GM18867 (cell line): ENCODE measurements around the gene NBPF4.
A peak's percentile ranks its signal among the peaks of the same experiment; 100 is the strongest.
"Not testable (repeated sequence)": the region's sequence is repeated elsewhere in the genome, so short reads cannot be mapped to it uniquely, and the experiment has no call there.

Source experiments
- ATAC-seq: cut with Tn5 transposase; IDR thresholded peaks from one replicate; pipeline ENCODE4 v1.9.1; 2021; ENCODE audit warnings: mild to moderate bottlenecking, moderate library complexity; ENCODE audit not compliant: unreplicated experiment

NBPF4 gene

DNA sequence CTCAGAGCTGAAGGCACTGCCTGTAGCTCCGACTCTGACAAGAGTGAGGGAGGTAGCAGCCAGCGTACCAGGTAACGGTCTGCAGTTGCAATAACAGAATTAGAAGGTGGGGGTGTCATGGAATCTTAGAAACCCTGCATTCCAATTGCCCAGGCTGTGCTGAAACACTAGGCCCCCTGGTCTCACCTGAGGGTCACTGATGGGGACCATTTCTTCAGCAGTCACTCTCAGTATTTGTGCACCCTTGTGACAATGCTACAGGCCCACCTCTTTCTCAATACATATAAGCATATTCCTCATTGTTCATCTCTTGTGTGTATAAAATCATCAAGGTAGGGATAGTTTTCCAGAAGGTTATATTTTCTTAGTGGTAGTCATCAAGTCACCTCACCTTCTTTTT lies at the start of gene NBPF4:
Gene NBPF4, minus strand, starts transcription at position 101 of the 400 bp plus-strand sequence. CDS start 315 bp downstream, outside the sequence.
- not testable (repeated sequence) for ATAC-seq

GRCh38 chr1:108282528-108283257 lies 38.8 kb upstream of the NBPF4 start:
- ATAC-seq = peak; percentile 68

DNA sequence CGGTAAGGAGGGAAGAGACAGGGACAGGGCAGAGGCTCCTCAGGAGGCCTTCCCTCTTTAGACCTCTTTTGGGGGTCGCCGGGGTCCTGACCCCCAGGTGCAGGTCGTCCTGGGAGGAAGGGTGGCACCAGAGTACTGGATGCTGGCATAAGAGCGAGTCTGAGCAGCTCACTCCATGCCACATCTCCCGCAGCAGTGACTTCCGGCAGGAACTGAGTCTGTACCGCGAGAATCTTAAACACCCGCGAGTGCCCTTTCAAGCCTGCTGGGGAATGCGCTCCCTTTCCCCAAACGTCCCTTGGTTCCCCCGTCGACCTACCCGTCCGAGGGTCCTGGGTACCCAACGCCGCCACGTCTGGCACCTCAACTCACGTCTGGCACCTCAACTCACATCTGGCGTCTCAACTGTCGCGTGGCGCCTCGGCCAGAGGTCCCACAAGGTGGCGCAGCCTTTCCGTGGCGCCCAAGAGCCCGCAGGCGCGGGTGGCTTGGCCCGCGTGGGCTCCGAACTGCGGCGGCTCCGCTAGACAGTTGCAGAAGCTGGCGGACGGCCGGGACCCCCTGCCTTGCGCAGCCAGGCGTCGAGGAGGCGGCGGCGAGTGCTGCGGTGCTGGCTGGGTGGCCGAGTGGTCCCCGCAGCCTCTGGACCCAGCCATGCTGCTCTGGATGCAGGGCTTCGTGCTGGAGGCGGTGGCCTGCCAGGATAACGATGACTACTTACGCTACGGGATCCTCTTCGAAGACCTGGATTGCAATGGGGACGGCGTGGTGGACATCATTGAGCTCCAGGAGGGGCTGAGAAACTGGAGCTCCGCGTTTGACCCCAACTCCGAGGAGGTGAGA lies 28.8 kb upstream of the NBPF4 start:
- not testable (repeated sequence) for ATAC-seq

- ATAC-seq = not testable (repeated sequence)
These were observed 23.2 kb upstream of the NBPF4 start for GRCh38 chr1:108267097-108267496.

- not testable (repeated sequence) for ATAC-seq
These were observed 18.1 kb upstream of the NBPF4 start for GRCh38 chr1:108261967-108262366.

- ATAC-seq = not testable (repeated sequence)
These were observed 17.6 kb upstream of the NBPF4 start for GRCh38 chr1:108261519-108261918.

GRCh38 chr1:108260578-108261259 lies 16.8 kb upstream of the NBPF4 start:
- not testable (repeated sequence) for ATAC-seq

DNA sequence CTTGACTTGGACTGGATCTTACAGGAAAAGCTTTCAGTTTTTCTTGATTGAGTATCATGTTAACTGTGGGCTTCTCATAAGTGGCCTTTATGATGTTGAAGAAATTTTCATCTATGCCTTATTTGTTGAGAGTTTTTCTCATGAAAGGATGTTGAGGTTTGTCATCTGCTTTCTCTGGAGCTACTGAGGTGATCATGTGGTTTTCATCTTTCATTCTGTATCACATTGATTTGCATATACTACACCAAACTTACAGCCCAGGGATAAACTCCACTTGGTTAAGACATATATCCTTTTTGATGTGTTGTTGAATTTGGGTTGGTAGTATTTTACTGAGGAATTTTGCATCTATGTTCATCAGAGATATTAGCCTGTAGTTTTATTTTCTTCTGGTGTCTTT lies 11.6 kb upstream of the NBPF4 start:
- ATAC-seq = peak; percentile 83

DNA sequence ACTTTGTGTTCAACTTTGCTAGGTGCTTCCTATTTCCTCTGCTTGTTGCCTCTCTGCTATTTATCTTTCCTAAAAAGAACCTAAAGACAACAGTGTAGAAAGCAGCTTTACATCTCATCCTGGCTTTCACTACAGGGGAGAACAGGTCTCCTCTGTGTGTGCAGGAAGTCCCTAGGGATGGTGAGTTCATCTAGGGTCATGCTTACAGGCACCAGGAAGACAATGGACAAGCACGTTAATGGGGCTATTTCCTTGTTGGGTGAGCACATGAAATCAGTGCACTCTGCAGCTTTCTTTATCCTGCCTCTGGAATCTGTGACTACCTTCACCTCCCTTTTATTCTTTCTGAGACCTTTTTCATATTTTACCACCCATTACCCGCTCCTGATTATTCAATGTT lies 4.5 kb downstream of the NBPF4 start:
- not testable (repeated sequence) for ATAC-seq

GRCh38 chr1:108235308-108235707 lies 8.6 kb downstream of the NBPF4 start:
- ATAC-seq = not testable (repeated sequence)

DNA sequence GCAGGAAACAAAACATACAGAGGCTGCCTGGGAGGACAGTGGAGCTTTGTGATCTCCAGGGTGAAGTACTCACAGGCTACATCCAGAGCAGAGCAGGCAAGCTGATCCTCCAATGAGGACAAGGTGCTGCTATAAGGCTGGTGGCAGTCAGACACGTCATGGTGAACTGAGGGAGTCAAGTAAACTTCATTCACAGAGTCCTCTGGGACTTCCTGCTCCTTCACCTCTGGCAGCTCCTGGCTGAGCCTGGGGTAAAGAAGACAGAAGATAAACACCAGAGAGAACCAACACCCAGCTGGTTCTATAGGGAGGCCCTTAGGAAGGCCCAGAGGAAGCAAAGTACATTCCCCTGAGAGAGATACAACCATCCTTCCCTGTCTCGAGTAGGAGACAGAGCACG lies 11.7 kb downstream of the NBPF4 start:
- not testable (repeated sequence) for ATAC-seq

- not testable (repeated sequence) for ATAC-seq
These were observed 13.9 kb downstream of the NBPF4 start for GRCh38 chr1:108229976-108230375.

DNA sequence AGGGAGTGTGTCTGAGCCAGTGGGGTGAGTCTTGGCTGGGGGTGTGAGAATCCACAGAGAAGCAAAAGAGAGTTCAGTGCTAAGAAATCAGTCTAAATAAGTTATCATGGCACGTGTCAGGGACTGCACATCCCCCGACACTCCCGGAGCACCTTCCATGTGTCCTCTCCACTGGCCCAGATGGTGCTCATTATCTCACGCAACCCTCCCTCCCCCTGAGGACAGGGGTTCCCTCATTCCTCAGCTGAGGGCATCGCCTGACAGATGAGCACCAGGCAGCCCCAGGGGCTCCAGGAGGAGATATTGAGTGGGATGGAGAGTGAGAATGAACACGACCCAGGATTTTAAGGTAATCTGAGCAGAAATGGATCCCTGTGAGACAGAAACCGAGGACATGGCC lies 16.1 kb downstream of the NBPF4 start:
- ATAC-seq = not testable (repeated sequence)

DNA sequence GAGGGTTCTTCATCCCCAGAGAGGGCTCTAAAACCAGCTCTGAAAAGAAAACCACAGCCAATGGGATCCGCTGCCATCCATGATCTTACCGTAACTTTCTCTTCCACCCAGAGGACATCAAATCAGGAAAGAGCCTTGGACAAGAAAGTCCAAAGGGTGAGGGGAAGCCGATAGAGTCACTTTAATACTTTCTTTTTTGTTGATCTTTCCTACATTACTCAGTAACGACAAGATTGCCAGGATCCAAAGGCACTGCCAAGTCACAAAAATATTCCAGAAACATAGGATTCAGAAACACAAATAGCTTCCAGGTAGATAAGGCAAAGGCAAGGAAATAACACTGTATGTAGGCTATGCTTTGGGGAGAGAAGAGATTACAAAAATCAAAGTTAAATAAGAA lies 17.0 kb downstream of the NBPF4 start:
- not testable (repeated sequence) for ATAC-seq

DNA sequence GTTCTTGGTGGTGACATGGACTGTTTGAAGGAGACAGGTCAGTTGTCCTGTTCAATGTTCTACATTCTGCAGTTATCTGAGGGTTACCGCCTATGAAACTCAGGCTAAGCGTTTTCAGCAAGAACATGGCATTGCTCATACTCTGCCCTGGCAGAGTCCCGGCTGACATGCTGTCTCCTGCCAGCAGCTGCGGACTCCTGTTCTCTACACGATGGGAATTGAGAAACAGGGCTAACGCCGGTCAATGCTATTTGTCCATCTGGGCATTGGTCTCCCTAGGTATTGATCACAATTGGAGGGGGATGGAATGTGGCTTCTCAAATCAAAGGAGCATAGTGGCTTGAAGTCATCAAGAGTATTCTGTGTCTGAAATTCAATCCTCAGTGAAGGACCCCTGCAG lies 20.6 kb downstream of the NBPF4 start:
- ATAC-seq = not testable (repeated sequence)

GRCh38 chr1:108217515-108218174 lies 26.2 kb downstream of the NBPF4 start:
- not testable (repeated sequence) for ATAC-seq

DNA sequence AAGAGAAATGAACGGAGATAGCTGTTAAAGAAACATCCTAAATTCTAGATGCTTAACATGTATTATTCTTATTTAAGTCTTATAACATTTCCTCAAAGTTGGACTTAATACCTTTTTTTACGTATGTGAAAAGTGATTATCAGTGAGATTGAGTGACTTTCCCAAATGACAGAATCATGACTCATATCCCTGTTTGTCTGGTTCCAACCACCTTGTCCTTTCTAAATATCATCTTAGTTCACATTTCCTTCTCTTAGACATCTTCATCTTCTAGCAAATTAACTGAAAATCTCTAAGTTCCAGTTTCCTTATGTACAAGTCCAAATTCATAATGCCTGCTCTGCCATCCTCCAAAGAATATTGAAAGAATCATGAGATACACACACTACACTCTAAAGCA lies 26.9 kb downstream of the NBPF4 start:
- ATAC-seq = not testable (repeated sequence)

- ATAC-seq = not testable (repeated sequence)
These were observed 27.6 kb downstream of the NBPF4 start for GRCh38 chr1:108216028-108216890.

- ATAC-seq = peak; percentile 80
These were observed 29.0 kb downstream of the NBPF4 start for GRCh38 chr1:108214641-108215465.
